ENCODE results near the gene INPP5D.

INPP5D gene

GRCh38 chr2:233147136-233147828 lies 87.1 kb downstream of the INPP5D start:
- TF ChIP-seq EZH2 (IDR thresholded peaks at IDR 0.05; ENCODE audit: borderline replicate concordance, low read depth, low read length, severe bottlenecking) (no peak), CTCF (IDR thresholded peaks at IDR 0.05; ENCODE audit: borderline replicate concordance, extremely low read depth, low read length, poor library complexity, severe bottlenecking) (no peak)
- no peak overlapping the region for H3K27ac ChIP-seq (ENCODE audit: low read length)
- peaks cover 93% of the 10 kb centered on the region for H3K36me3 ChIP-seq (ENCODE audit: insufficient read depth, low read length)
- no peaks in the 10 kb centered on the region for H4K20me1 ChIP-seq (ENCODE audit: insufficient read depth, low read length)
- H2AFZ ChIP-seq (ENCODE audit: low read depth, low read length): no peak overlapping the region
- no peaks in the 10 kb centered on the region for H3K4me1 ChIP-seq (ENCODE audit: insufficient read depth, low read length)
- no peak overlapping the region for H3K4me3 ChIP-seq (ENCODE audit: low read depth in 1 of 2, low read length in 2 of 2)
- H3K79me2 ChIP-seq (ENCODE audit: insufficient read depth, low read length): no peaks in the 10 kb centered on the region
- DNase-seq: no peak
- H3K9ac ChIP-seq (ENCODE audit: low read depth, low read length): no peak overlapping the region
- no peaks in the 10 kb centered on the region for H3K27me3 ChIP-seq (ENCODE audit: insufficient read depth, low read length, poor library complexity)
- no peak for ATAC-seq (ENCODE audit: insufficient read depth, low read depth)
- H3K4me2 ChIP-seq (ENCODE audit: insufficient read depth, low read length): no peak overlapping the region
- no peaks in the 10 kb centered on the region for H3K9me3 ChIP-seq (ENCODE audit: insufficient read depth, low read length, severe bottlenecking)

GRCh38 chr2:233147829-233148167 lies 87.7 kb downstream of the INPP5D start:
- no peak for TF ChIP-seq CTCF (IDR thresholded peaks at IDR 0.05; ENCODE audit: borderline replicate concordance, extremely low read depth, low read length, poor library complexity, severe bottlenecking)
- no peak for TF ChIP-seq EZH2 (IDR thresholded peaks at IDR 0.05; ENCODE audit: borderline replicate concordance, low read depth, low read length, severe bottlenecking)
- Histone ChIP-seq H2AFZ (ENCODE audit: low read depth, low read length) (no peak overlapping the region), H3K27me3 (ENCODE audit: insufficient read depth, low read length, poor library complexity) (no peaks in the 10 kb centered on the region), H3K9ac (ENCODE audit: low read depth, low read length) (no peak overlapping the region), H3K9me3 (ENCODE audit: insufficient read depth, low read length, severe bottlenecking) (no peaks in the 10 kb centered on the region), H3K36me3 (ENCODE audit: insufficient read depth, low read length) (peaks cover 93% of the 10 kb centered on the region), H3K4me1 (ENCODE audit: insufficient read depth, low read length) (no peaks in the 10 kb centered on the region), H3K27ac (ENCODE audit: low read length) (no peak overlapping the region), H4K20me1 (ENCODE audit: insufficient read depth, low read length) (no peaks in the 10 kb centered on the region), H3K79me2 (ENCODE audit: insufficient read depth, low read length) (no peaks in the 10 kb centered on the region), H3K4me2 (ENCODE audit: insufficient read depth, low read length) (no peak overlapping the region), H3K4me3 (ENCODE audit: low read depth in 1 of 2, low read length in 2 of 2) (no peak overlapping the region)
- DNase-seq (no peak), ATAC-seq (ENCODE audit: insufficient read depth, low read depth) (no peak)

GRCh38 chr2:233148354-233148753 lies 88.2 kb downstream of the INPP5D start:
- Histone ChIP-seq H3K4me2 (ENCODE audit: insufficient read depth, low read length) (no peak overlapping the region), H3K27me3 (ENCODE audit: insufficient read depth, low read length, poor library complexity) (no peaks in the 10 kb centered on the region), H3K27ac (ENCODE audit: low read length) (no peak overlapping the region), H3K36me3 (ENCODE audit: insufficient read depth, low read length) (peaks cover 92% of the 10 kb centered on the region), H3K4me3 (ENCODE audit: low read depth in 1 of 2, low read length in 2 of 2) (no peak overlapping the region), H3K9ac (ENCODE audit: low read depth, low read length) (no peak overlapping the region), H3K79me2 (ENCODE audit: insufficient read depth, low read length) (no peaks in the 10 kb centered on the region), H3K4me1 (ENCODE audit: insufficient read depth, low read length) (no peaks in the 10 kb centered on the region), H4K20me1 (ENCODE audit: insufficient read depth, low read length) (no peaks in the 10 kb centered on the region), H3K9me3 (ENCODE audit: insufficient read depth, low read length, severe bottlenecking) (no peaks in the 10 kb centered on the region), H2AFZ (ENCODE audit: low read depth, low read length) (no peak overlapping the region)
- no peak for DNase-seq
- TF ChIP-seq CTCF (IDR thresholded peaks at IDR 0.05; ENCODE audit: borderline replicate concordance, extremely low read depth, low read length, poor library complexity, severe bottlenecking): no peak
- no peak for TF ChIP-seq EZH2 (IDR thresholded peaks at IDR 0.05; ENCODE audit: borderline replicate concordance, low read depth, low read length, severe bottlenecking)
- no peak for ATAC-seq (ENCODE audit: insufficient read depth, low read depth)
